Nephron (organoid): ENCODE measurements around the gene CFAP43.

Experiments used
- H3K27ac Mint-ChIP-seq, 3 experiments: 2 replicates each; pipeline ENCODE4 v1.8.0; 2020; ENCODE audit warnings: mixed read lengths in 3 of 3, mild to moderate bottlenecking in 2 of 3, moderate library complexity in 1 of 3
- H3K27me3 Mint-ChIP-seq: 2 replicates; pipeline ENCODE4 v1.8.0; 2021; ENCODE audit warnings: low read depth, mild to moderate bottlenecking, moderate library complexity, mixed read lengths
- H3K36me3 Mint-ChIP-seq: 2 replicates; pipeline ENCODE4 v1.8.0; 2020; ENCODE audit warnings: low read depth, mixed read lengths
- H3K4me1 Mint-ChIP-seq: 2 replicates; pipeline ENCODE4 v1.8.0; 2020; ENCODE audit warnings: mixed read lengths
- H3K4me3 Mint-ChIP-seq, 3 experiments: 2 replicates each; pipeline ENCODE4 v1.8.0; 2020; ENCODE audit warnings: mild to moderate bottlenecking in 3 of 3, mixed read lengths in 3 of 3, moderate library complexity in 2 of 3
- H3K9me3 Mint-ChIP-seq: 2 replicates; pipeline ENCODE4 v1.8.0; 2020; ENCODE audit warnings: mixed read lengths
- CTCF ChIP-seq, 3 experiments: fragments of 200-600 bp; sonication (generic); IDR thresholded peaks; one replicate each; pipeline ENCODE4 v1.5.0; 2021; ENCODE audit warnings: antibody characterized with exemption in 3 of 3; ENCODE audit not compliant: unreplicated experiment in 3 of 3

CFAP43 gene

GRCh38 chr10:104276192-104276591, 44.0 kb upstream of the CFAP43 start:
- Mint-ChIP-seq H3K27me3 (peaks cover 30% of the 10 kb centered on the region), H3K4me3 (no peak overlapping the region), H3K4me1 (no peaks in the 10 kb centered on the region), H3K9me3 (no peaks in the 10 kb centered on the region), H3K27ac (no peak overlapping the region), H3K36me3 (no peaks in the 10 kb centered on the region)
- no peak for TF ChIP-seq CTCF (IDR thresholded peaks at IDR 0.05; ENCODE audit: unreplicated experiment in 3 of 3)

GRCh38 chr10:104274762-104275721, 42.9 kb upstream of the CFAP43 start:
- peak; percentile 61 to 77 (median 67) for TF ChIP-seq CTCF (IDR thresholded peaks at IDR 0.05; ENCODE audit: unreplicated experiment in 3 of 3)
- H3K4me3 Mint-ChIP-seq: peak overlapping the region in 2 of 3 experiments; percentile 17 to 46
- H3K9me3 Mint-ChIP-seq: no peaks in the 10 kb centered on the region
- no peaks in the 10 kb centered on the region for H3K4me1 Mint-ChIP-seq
- peaks cover 27% of the 10 kb centered on the region for H3K27me3 Mint-ChIP-seq
- H3K36me3 Mint-ChIP-seq: no peaks in the 10 kb centered on the region
- no peak overlapping the region for H3K27ac Mint-ChIP-seq

GRCh38 chr10:104273899-104274575, 41.9 kb upstream of the CFAP43 start:
- TF ChIP-seq CTCF (IDR thresholded peaks at IDR 0.05; ENCODE audit: unreplicated experiment in 3 of 3): no peak
- no peak overlapping the region for H3K4me3 Mint-ChIP-seq
- H3K4me1 Mint-ChIP-seq: no peaks in the 10 kb centered on the region
- H3K36me3 Mint-ChIP-seq: no peaks in the 10 kb centered on the region
- no peak overlapping the region for H3K27ac Mint-ChIP-seq
- no peaks in the 10 kb centered on the region for H3K9me3 Mint-ChIP-seq
- H3K27me3 Mint-ChIP-seq: peaks cover 27% of the 10 kb centered on the region

- no peak overlapping the region for H3K4me3 Mint-ChIP-seq
- peaks cover 1% of the 10 kb centered on the region for H3K4me1 Mint-ChIP-seq
- peaks cover 27% of the 10 kb centered on the region for H3K27me3 Mint-ChIP-seq
- no peaks in the 10 kb centered on the region for H3K36me3 Mint-ChIP-seq
- TF ChIP-seq CTCF (IDR thresholded peaks at IDR 0.05; ENCODE audit: unreplicated experiment in 3 of 3): no peak
- H3K9me3 Mint-ChIP-seq: no peaks in the 10 kb centered on the region
- H3K27ac Mint-ChIP-seq: no peak overlapping the region
These were observed 41.1 kb upstream of the CFAP43 start for GRCh38 chr10:104273286-104273685.

GRCh38 chr10:104268713-104269645, 36.8 kb upstream of the CFAP43 start, which contains the start of gene GSTO2:
Gene GSTO2, plus strand, starts transcription at chr10:104269184. Its CDS starts 5,732 bp downstream, at chr10:104274916.
- no peaks in the 10 kb centered on the region for H3K9me3 Mint-ChIP-seq
- no peak for TF ChIP-seq CTCF (IDR thresholded peaks at IDR 0.05; ENCODE audit: unreplicated experiment in 3 of 3)
- peaks cover 7% of the 10 kb centered on the region for H3K4me1 Mint-ChIP-seq
- peaks cover 1% of the 10 kb centered on the region for H3K27me3 Mint-ChIP-seq
- H3K27ac Mint-ChIP-seq: peak within 1 kb of the TSS; percentile 90 to 98 (median 96)
- peak within 1 kb of the TSS; percentile 91 to 96 (median 92) for H3K4me3 Mint-ChIP-seq
- H3K36me3 Mint-ChIP-seq: peaks cover 22% of the 10 kb centered on the region
